WTC11 (cell line): ENCODE data around the gene TRIM29. TPM values are rescaled to one million over a fixed set of nuclear protein-coding genes. Genes with fewer than 3 reads are reported as not detected.

Source experiments
- ATAC-seq: fragments of 200-7000 bp; cut with Tn5 transposase; 2 replicates; pipeline ENCODE4 v1.10.0; 2021; ENCODE audit warnings: mild to moderate bottlenecking, moderate library complexity
- CTCF ChIA-PET: fragments of 300-600 bp; sonication (Branson Sonifier 250); formaldehyde crosslinking; loops from one replicate; lab custom pipeline; 2021; ENCODE audit warnings: antibody characterized with exemption; lab: Charles Lee
- POLR2A ChIA-PET: fragments of 350-600 bp; sonication (Branson Sonifier 250); formaldehyde crosslinking; loops from one replicate; lab custom pipeline; 2021; ENCODE audit warnings: antibody characterized with exemption; lab: Charles Lee
- DNase-seq: peaks from one replicate; pipeline ENCODE4 v3.0.0; 2021; ENCODE audit warnings: low spot score
- H3K27ac Mint-ChIP-seq: 2 replicates; pipeline ENCODE4 v1.8.0; 2021; ENCODE audit warnings: mixed read lengths
- H3K27me3 Mint-ChIP-seq: 2 replicates; pipeline ENCODE4 v1.8.0; 2021; ENCODE audit warnings: low read depth, mild to moderate bottlenecking, moderate library complexity, mixed read lengths
- H3K36me3 Mint-ChIP-seq: 2 replicates; pipeline ENCODE4 v1.8.0; 2021; ENCODE audit warnings: mixed read lengths
- H3K4me1 Mint-ChIP-seq: 2 replicates; pipeline ENCODE4 v1.8.0; 2022; ENCODE audit warnings: mixed read lengths
- H3K4me3 Mint-ChIP-seq: 2 replicates; pipeline ENCODE4 v1.8.0; 2021; ENCODE audit warnings: mild to moderate bottlenecking, moderate library complexity, mixed read lengths
- H3K9me3 Mint-ChIP-seq: 2 replicates; pipeline ENCODE4 v1.8.0; 2021; ENCODE audit warnings: mixed read lengths
- AFF4 ChIP-seq: sonication (generic); formaldehyde crosslinking; IDR thresholded peaks from 2 replicates; pipeline ENCODE4 v1.8.1; 2023; ENCODE audit warnings: mild to moderate bottlenecking, missing genetic modification reagents, borderline replicate concordance
- ATF1 ChIP-seq: sonication (generic); formaldehyde crosslinking; IDR thresholded peaks from 2 replicates; pipeline ENCODE4 v1.8.1; 2023; ENCODE audit warnings: mild to moderate bottlenecking, moderate library complexity, missing genetic modification reagents
- ATF3 ChIP-seq: sonication (generic); formaldehyde crosslinking; conservative IDR thresholded peaks from 2 replicates; pipeline ENCODE4 v1.8.1; 2022; ENCODE audit warnings: mild to moderate bottlenecking, missing genetic modification reagents
- IRF2 ChIP-seq: sonication (generic); formaldehyde crosslinking; IDR thresholded peaks from 2 replicates; pipeline ENCODE4 v1.8.0; 2022; ENCODE audit warnings: low read depth, missing genetic modification reagents, borderline replicate concordance
- JUN ChIP-seq: sonication (generic); formaldehyde crosslinking; IDR thresholded peaks from 2 replicates; pipeline ENCODE4 v1.8.0; 2023; ENCODE audit warnings: mild to moderate bottlenecking, missing genetic modification reagents
- MLX ChIP-seq: sonication (generic); formaldehyde crosslinking; IDR thresholded peaks from 2 replicates; pipeline ENCODE4 v1.8.1; 2023; ENCODE audit warnings: mild to moderate bottlenecking, missing genetic modification reagents, moderate library complexity
- NFYB ChIP-seq: sonication (generic); formaldehyde crosslinking; conservative IDR thresholded peaks from 2 replicates; pipeline ENCODE4 v1.8.0; 2022; ENCODE audit warnings: low read depth, missing genetic modification reagents
- NR3C1 ChIP-seq: sonication (generic); formaldehyde crosslinking; conservative IDR thresholded peaks from 2 replicates; pipeline ENCODE4 v1.8.1; 2023; ENCODE audit warnings: low read depth, mild to moderate bottlenecking, missing genetic modification reagents
- SMAD3 ChIP-seq: sonication (generic); formaldehyde crosslinking; IDR thresholded peaks from 2 replicates; pipeline ENCODE4 v1.8.0; 2022; ENCODE audit warnings: missing genetic modification reagents, mild to moderate bottlenecking, borderline replicate concordance
- SOX15 ChIP-seq: fragments of 250-450 bp; sonication (Bioruptor Pico); IDR thresholded peaks from 2 replicates; pipeline ENCODE4 v1.9.0; 2021; ENCODE audit warnings: mild to moderate bottlenecking
- SP1 ChIP-seq: sonication (generic); formaldehyde crosslinking; conservative IDR thresholded peaks from 2 replicates; pipeline ENCODE4 v1.8.1; 2022; ENCODE audit warnings: missing genetic modification reagents
- TCF7 ChIP-seq: sonication (generic); formaldehyde crosslinking; IDR thresholded peaks from 2 replicates; pipeline ENCODE4 v1.8.0; 2022; ENCODE audit warnings: mild to moderate bottlenecking, low read depth, missing genetic modification reagents, moderate library complexity
- USF1 ChIP-seq: sonication (generic); formaldehyde crosslinking; IDR thresholded peaks from 2 replicates; pipeline ENCODE4 v1.8.0; 2022; ENCODE audit warnings: mild to moderate bottlenecking, missing genetic modification reagents
- ZBTB43 ChIP-seq: sonication (generic); formaldehyde crosslinking; IDR thresholded peaks from 2 replicates; pipeline ENCODE4 v1.8.1; 2023; ENCODE audit warnings: mild to moderate bottlenecking, missing genetic modification reagents
- ZNF263 ChIP-seq: sonication (generic); formaldehyde crosslinking; IDR thresholded peaks from 2 replicates; pipeline ENCODE4 v1.8.1; 2022; ENCODE audit warnings: low read depth, mild to moderate bottlenecking, moderate library complexity, missing genetic modification reagents
- ZNF532 ChIP-seq: fragments of 250-450 bp; sonication (Bioruptor Pico); IDR thresholded peaks from 2 replicates; pipeline ENCODE4 v1.9.0; 2021; ENCODE audit warnings: mild to moderate bottlenecking, borderline replicate concordance
- ZNF671 ChIP-seq: fragments of 250-450 bp; sonication (Bioruptor Pico); IDR thresholded peaks from 2 replicates; pipeline ENCODE4 v1.8.0; 2021; ENCODE audit warnings: mild to moderate bottlenecking
- ZSCAN18 ChIP-seq: fragments of 250-450 bp; sonication (Bioruptor Pico); IDR thresholded peaks from 2 replicates; pipeline ENCODE4 v2.1.2; 2022; ENCODE audit warnings: mild to moderate bottlenecking, moderate library complexity
- total RNA-seq: library from RNA; stranded (reverse); gene quantifications from 3 replicates; pipeline ENCODE4 v1.2.3, GENCODE V29; 2021

Gene TRIM29
- total RNA-seq, 1 experiment from 2014 or later: 0.11 TPM

- CTCF ChIA-PET: interaction anchor here (0.9 to 3.7 kb wide), 9 partner anchors 10 to 185 kb away, joined by 3 to 11 read pairs (median 4); no protein-coding TSS in a partner anchor
- H3K27me3 Mint-ChIP-seq: no peaks in the 10 kb centered on the region
- DNase-seq: no peak
- no peak overlapping the region for H3K4me3 Mint-ChIP-seq
- peak; percentile 15; the same call in 1 of the 2 replicates for ATAC-seq
- H3K36me3 Mint-ChIP-seq: no peaks in the 10 kb centered on the region
- H3K27ac Mint-ChIP-seq: no peak overlapping the region
- peaks cover 12% of the 10 kb centered on the region for H3K4me1 Mint-ChIP-seq
- H3K9me3 Mint-ChIP-seq: peaks cover 6% of the 10 kb centered on the region; the same call in 1 of the 2 replicates
- TF ChIP-seq ZNF532 (CRISPR knock-in tag): no peak
- POLR2A ChIA-PET: interaction anchor here (0.6 to 1.0 kb wide), 2 partner anchors 185 to 434 kb away, joined by 3 to 5 read pairs; no protein-coding TSS in a partner anchor
These were observed 19.9 kb downstream of the TRIM29 start for GRCh38 chr11:120117991-120118390.

- Mint-ChIP-seq H3K27ac (no peak overlapping the region), H3K27me3 (no peaks in the 10 kb centered on the region), H3K4me1 (peaks cover 12% of the 10 kb centered on the region), H3K4me3 (no peak overlapping the region), H3K9me3 (peaks cover 6% of the 10 kb centered on the region; the same call in 1 of the 2 replicates), H3K36me3 (no peaks in the 10 kb centered on the region)
- DNase-seq: no peak
- ChIA-PET POLR2A (no interaction called here), CTCF (interaction anchor here (1.2 to 2.5 kb wide), 4 partner anchors 9 to 93 kb away, joined by 3 to 10 read pairs (median 4); no protein-coding TSS in a partner anchor)
- TF ChIP-seq ZNF671 (CRISPR knock-in tag): no peak
- TF ChIP-seq USF1 (CRISPR knock-in tag): no peak
- no peak for TF ChIP-seq NR3C1 (CRISPR knock-in tag)
- TF ChIP-seq NFYB: no peak
- TF ChIP-seq TCF7 (CRISPR knock-in tag): no peak
- TF ChIP-seq ATF1 (CRISPR knock-in tag): no peak
- no peak for TF ChIP-seq ZSCAN18 (CRISPR knock-in tag)
- no peak for TF ChIP-seq ZBTB43
- TF ChIP-seq MLX (CRISPR knock-in tag): no peak
- TF ChIP-seq SOX15 (CRISPR knock-in tag): no peak
- TF ChIP-seq AFF4: no peak
- no peak for TF ChIP-seq SP1 (CRISPR knock-in tag)
- TF ChIP-seq SMAD3 (CRISPR knock-in tag): no peak
- no peak for TF ChIP-seq JUN
- TF ChIP-seq ATF3 (CRISPR knock-in tag): no peak
- TF ChIP-seq ZNF263 (CRISPR knock-in tag): no peak
- no peak for TF ChIP-seq IRF2 (CRISPR knock-in tag)
- no peak for ATAC-seq
These were observed 20.9 kb downstream of the TRIM29 start for GRCh38 chr11:120116966-120117365.
